HG03354 (cell line): ENCODE results near the gene TNFRSF4.

Source experiments
- ATAC-seq: cut with Tn5 transposase; IDR thresholded peaks from one replicate; pipeline ENCODE4 v1.9.1; 2021; ENCODE audit warnings: mild to moderate bottlenecking; ENCODE audit not compliant: unreplicated experiment, poor library complexity, severe bottlenecking

TNFRSF4 gene

GRCh38 chr1:1245817-1246576 is 32.0 kb upstream of the TNFRSF4 start:
- no peak for ATAC-seq

- no peak for ATAC-seq
Measured at GRCh38 chr1:1245178-1245816, 31.3 kb upstream of the TNFRSF4 start.

- no peak for ATAC-seq
Measured at GRCh38 chr1:1244192-1244811, 30.3 kb upstream of the TNFRSF4 start.

GRCh38 chr1:1243807-1244191 is 29.8 kb upstream of the TNFRSF4 start:
- ATAC-seq = no peak

- ATAC-seq = no peak
Measured at GRCh38 chr1:1243266-1243660, 29.3 kb upstream of the TNFRSF4 start.

GRCh38 chr1:1242461-1243265 is 28.7 kb upstream of the TNFRSF4 start:
- no peak for ATAC-seq

- no peak for ATAC-seq
Measured at GRCh38 chr1:1241588-1242219, 27.8 kb upstream of the TNFRSF4 start.

- no peak for ATAC-seq
Measured at GRCh38 chr1:1240822-1241587, 27.1 kb upstream of the TNFRSF4 start.

- ATAC-seq = no peak
Measured at GRCh38 chr1:1240348-1240732, 26.4 kb upstream of the TNFRSF4 start.

- no peak for ATAC-seq
Measured at GRCh38 chr1:1239614-1240347, 25.8 kb upstream of the TNFRSF4 start.

GRCh38 chr1:1239227-1239613 is 25.3 kb upstream of the TNFRSF4 start:
- ATAC-seq = no peak

GRCh38 chr1:1238702-1239178 is 24.8 kb upstream of the TNFRSF4 start:
- no peak for ATAC-seq

GRCh38 chr1:1237874-1238701 is 24.1 kb upstream of the TNFRSF4 start:
- ATAC-seq = no peak

GRCh38 chr1:1236945-1237873 is 23.3 kb upstream of the TNFRSF4 start:
- ATAC-seq = no peak

GRCh38 chr1:1236176-1236763 is 22.3 kb upstream of the TNFRSF4 start:
- ATAC-seq = no peak

- ATAC-seq = no peak
Measured at GRCh38 chr1:1235016-1235744, 21.2 kb upstream of the TNFRSF4 start.
